Neural cell (in vitro differentiated cells): Measurements from ENCODE around the gene NEDD4L. TPM values are rescaled to one million over a fixed set of nuclear protein-coding genes. Genes with fewer than 3 reads are reported as not detected.

Experiments used
- H2AFZ ChIP-seq: fragments of 200-600, 300-800 bp; sonication (generic), shearing (Covaris generic); 2 replicates; pipeline ENCODE4 v1.6.0; 2014; ENCODE audit warnings: low read depth, mild to moderate bottlenecking, antibody characterized with exemption, low read length, moderate library complexity
- H3F3A ChIP-seq: fragments of 200-600 bp; shearing (Covaris generic); 2 replicates; pipeline ENCODE4 v1.6.1; 2016; ENCODE audit warnings: mild to moderate bottlenecking, moderate library complexity, mixed read lengths, antibody characterized with exemption, low read length; ENCODE audit not compliant: insufficient read depth, poor library complexity, severe bottlenecking
- H3K27ac ChIP-seq: fragments of 200-600, 300-800 bp; sonication (generic), shearing (Covaris generic); 2 replicates; pipeline ENCODE4 v1.5.1; 2014; ENCODE audit warnings: mild to moderate bottlenecking, low read length, moderate library complexity
- H3K27me3 ChIP-seq: fragments of 300-800, 200-600 bp; sonication (generic), shearing (Covaris generic); 2 replicates; pipeline ENCODE4 v1.6.0; 2014; ENCODE audit warnings: mild to moderate bottlenecking, low read depth, low read length, moderate library complexity; ENCODE audit not compliant: insufficient read depth
- H3K36me3 ChIP-seq: fragments of 300-800, 200-600 bp; sonication (generic), shearing (Covaris generic); 2 replicates; pipeline ENCODE4 v1.5.1; 2014; ENCODE audit warnings: mild to moderate bottlenecking, antibody characterized with exemption, low read length, moderate library complexity; ENCODE audit not compliant: insufficient read depth
- H3K4me2 ChIP-seq: fragments of 300-800, 200-600 bp; sonication (generic), shearing (Covaris generic); 2 replicates; pipeline ENCODE4 v1.6.0; 2014; ENCODE audit warnings: mild to moderate bottlenecking, low read length
- H3K4me3 ChIP-seq: fragments of 300-800, 200-600 bp; sonication (generic), shearing (Covaris generic); 2 replicates; pipeline ENCODE4 v1.5.1; 2014; ENCODE audit warnings: mild to moderate bottlenecking, low read length, moderate library complexity
- H3K79me2 ChIP-seq: fragments of 200-600 bp; shearing (Covaris generic); replicated peaks from 2 replicates; pipeline ENCODE4 v1.6.0; 2014; ENCODE audit warnings: mild to moderate bottlenecking, low read length, moderate library complexity; ENCODE audit not compliant: insufficient read depth
- H3K9ac ChIP-seq: fragments of 300-800, 200-600 bp; sonication (generic), shearing (Covaris generic); 2 replicates; pipeline ENCODE4 v1.6.1; 2016; ENCODE audit warnings: mild to moderate bottlenecking, low read length, mixed read lengths
- H3K9me2 ChIP-seq: fragments of 200-600 bp; shearing (Covaris generic); 2 replicates; pipeline ENCODE4 v1.6.1; 2016; ENCODE audit warnings: mild to moderate bottlenecking, low read length, mixed read lengths; ENCODE audit not compliant: insufficient read depth
- H3K9me3 ChIP-seq: fragments of 200-600, 300-800 bp; sonication (generic), shearing (Covaris generic); 2 replicates; pipeline ENCODE4 v1.6.1; 2016; ENCODE audit warnings: mild to moderate bottlenecking, mixed run types, low read length, moderate library complexity, mixed read lengths
- H4K20me1 ChIP-seq: fragments of 200-600 bp; shearing (Covaris generic); 2 replicates; pipeline ENCODE4 v1.6.1; 2016; ENCODE audit warnings: mild to moderate bottlenecking, mixed run types; ENCODE audit not compliant: insufficient read depth
- EP300 ChIP-seq: fragments of 450-650 bp; conservative IDR thresholded peaks from 2 replicates; pipeline ENCODE4 v1.6.1; 2014; ENCODE audit warnings: antibody characterized with exemption, mild to moderate bottlenecking, moderate library complexity; ENCODE audit not compliant: poor library complexity, severe bottlenecking
- EZH2 ChIP-seq: fragments of 200-600, 300-800 bp; shearing (Covaris generic), sonication (generic); IDR thresholded peaks from 2 replicates; pipeline ENCODE4 v1.6.1; 2014; ENCODE audit warnings: antibody characterized with exemption, low read length, borderline replicate concordance, mild to moderate bottlenecking; ENCODE audit not compliant: insufficient read depth, poor library complexity, severe bottlenecking
- MXI1 ChIP-seq: fragments of 450-650 bp; conservative IDR thresholded peaks from 2 replicates; pipeline ENCODE4 v1.6.1; 2014; ENCODE audit warnings: antibody characterized with exemption, mild to moderate bottlenecking; ENCODE audit not compliant: poor library complexity, severe bottlenecking
- POLR2AphosphoS5 ChIP-seq: IDR thresholded peaks from 2 replicates; pipeline ENCODE4 v1.6.1; 2012
- RAD21 ChIP-seq: fragments of 450-650 bp; conservative IDR thresholded peaks from 2 replicates; pipeline ENCODE4 v1.6.1; 2014; ENCODE audit warnings: antibody characterized with exemption, mild to moderate bottlenecking, moderate library complexity
- SMC3 ChIP-seq: fragments of 450-650 bp; conservative IDR thresholded peaks from 2 replicates; pipeline ENCODE4 v1.6.1; 2014; ENCODE audit warnings: antibody characterized with exemption, mild to moderate bottlenecking, moderate library complexity; ENCODE audit not compliant: poor library complexity
- TAF1 ChIP-seq: IDR thresholded peaks from 2 replicates; pipeline ENCODE4 v1.6.1; 2012; ENCODE audit warnings: low read depth
- polyA plus RNA-seq: library from polyadenylated mRNA; depleted of rRNA; stranded (reverse); fragments of >200 nt; gene quantifications from 2 replicates; pipeline ENCODE4 v1.2.3, GENCODE V29; 2014
- TF ChIP-seq, protein P1 (sequence below): IDR thresholded peaks from 2 replicates; pipeline ENCODE4 v1.6.1; 2012; ENCODE audit warnings: borderline replicate concordance
- TF ChIP-seq, protein P2 (sequence below): fragments of 450-650 bp; IDR thresholded peaks from 2 replicates; pipeline ENCODE4 v1.5.1; 2014; ENCODE audit warnings: antibody characterized with exemption, mild to moderate bottlenecking, moderate library complexity; ENCODE audit not compliant: poor library complexity, severe bottlenecking

NEDD4L gene
- polyA plus RNA-seq, 1 donor from 2014 or later: 97.9 TPM

DNA sequence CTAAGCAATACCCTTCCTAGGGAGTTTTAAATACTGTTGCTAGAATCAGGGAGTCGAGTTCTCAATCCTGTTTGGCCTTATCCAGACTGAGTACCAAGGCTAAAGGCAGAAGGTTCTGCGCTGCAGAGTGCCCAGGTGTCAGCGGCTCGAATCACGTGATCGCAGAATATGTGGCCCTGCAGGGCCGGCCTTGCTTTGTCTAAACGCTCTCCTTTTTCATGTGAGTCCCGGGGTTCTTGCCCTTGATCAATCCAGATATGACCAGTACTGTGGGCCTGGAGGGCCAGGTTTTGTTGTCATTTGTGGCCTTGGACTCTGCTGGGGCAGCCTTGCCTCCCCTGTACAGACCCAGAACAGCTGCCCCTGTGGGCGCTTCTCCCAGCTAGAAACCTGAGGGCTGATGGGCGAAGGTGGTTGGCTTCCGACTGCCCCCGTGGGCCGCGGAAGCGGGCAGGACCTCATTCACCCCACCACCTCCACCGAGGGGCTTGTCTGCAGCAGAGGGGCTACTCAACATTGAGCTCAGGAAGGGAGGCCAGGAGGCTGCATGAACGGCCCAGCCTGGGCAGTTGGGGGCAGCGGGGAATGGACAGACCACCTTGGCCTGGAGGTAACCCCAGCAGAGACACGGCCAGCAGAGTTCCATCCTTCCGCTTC is 359.9 kb downstream of the NEDD4L start:
- Histone ChIP-seq H3K36me3 (no peaks in the 10 kb centered on the region), H2AFZ (no peak overlapping the region)

DNA sequence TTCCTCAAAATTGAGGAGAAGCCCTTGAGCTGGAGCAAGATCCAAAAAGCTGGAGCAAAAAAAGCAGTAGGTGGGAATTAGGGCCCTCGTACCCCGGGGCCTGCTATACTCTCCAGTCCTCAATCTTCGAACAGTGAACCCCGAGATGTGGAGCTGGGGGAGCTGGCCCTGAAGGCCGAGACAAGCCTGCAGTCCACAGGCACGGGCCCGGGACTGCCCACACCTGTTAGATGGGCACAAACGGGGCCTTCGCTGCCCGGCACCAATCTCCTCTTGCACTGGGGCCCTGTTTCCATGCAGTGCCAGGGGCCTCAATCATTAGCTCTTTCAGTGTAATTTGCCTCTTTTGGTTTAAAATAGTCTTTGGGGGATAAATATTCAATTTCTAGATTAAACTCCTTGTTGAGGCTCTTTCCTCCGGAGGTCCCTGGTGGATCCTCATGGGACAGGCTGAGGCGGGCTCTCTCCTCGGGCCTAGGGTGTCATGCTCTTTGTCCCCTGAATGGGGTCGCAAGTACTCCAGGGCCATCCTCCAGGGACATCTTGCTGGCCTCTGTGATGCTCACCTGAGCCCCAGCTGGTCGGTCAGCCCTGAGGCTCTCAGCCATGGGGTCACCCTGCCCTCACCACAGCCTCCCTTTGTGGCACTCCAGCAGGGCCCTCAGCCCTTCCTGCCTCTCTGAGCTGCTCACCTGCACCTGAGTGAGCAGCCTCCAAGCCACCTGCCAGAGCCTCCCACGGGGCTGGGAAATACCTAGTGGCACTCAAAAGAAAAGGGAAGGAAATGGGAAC is 361.3 kb downstream of the NEDD4L start:
- Histone ChIP-seq H3K79me2 (no peaks in the 10 kb centered on the region), H4K20me1 (no peaks in the 10 kb centered on the region), H3K36me3 (no peaks in the 10 kb centered on the region), H3K9ac (no peak overlapping the region), H3K4me2 (no peak overlapping the region), H3F3A (no peaks in the 10 kb centered on the region), H3K4me3 (no peak overlapping the region), H3K9me3 (no peaks in the 10 kb centered on the region), H2AFZ (no peak overlapping the region), H3K27ac (no peak overlapping the region), H3K27me3 (no peaks in the 10 kb centered on the region), H3K9me2 (no peaks in the 10 kb centered on the region)
- TF ChIP-seq EP300 (no peak), RAD21 (no peak), TAF1 (no peak), POLR2AphosphoS5 (no peak), EZH2 (no peak), MXI1 (no peak)
- TF ChIP-seq, protein P1, sequence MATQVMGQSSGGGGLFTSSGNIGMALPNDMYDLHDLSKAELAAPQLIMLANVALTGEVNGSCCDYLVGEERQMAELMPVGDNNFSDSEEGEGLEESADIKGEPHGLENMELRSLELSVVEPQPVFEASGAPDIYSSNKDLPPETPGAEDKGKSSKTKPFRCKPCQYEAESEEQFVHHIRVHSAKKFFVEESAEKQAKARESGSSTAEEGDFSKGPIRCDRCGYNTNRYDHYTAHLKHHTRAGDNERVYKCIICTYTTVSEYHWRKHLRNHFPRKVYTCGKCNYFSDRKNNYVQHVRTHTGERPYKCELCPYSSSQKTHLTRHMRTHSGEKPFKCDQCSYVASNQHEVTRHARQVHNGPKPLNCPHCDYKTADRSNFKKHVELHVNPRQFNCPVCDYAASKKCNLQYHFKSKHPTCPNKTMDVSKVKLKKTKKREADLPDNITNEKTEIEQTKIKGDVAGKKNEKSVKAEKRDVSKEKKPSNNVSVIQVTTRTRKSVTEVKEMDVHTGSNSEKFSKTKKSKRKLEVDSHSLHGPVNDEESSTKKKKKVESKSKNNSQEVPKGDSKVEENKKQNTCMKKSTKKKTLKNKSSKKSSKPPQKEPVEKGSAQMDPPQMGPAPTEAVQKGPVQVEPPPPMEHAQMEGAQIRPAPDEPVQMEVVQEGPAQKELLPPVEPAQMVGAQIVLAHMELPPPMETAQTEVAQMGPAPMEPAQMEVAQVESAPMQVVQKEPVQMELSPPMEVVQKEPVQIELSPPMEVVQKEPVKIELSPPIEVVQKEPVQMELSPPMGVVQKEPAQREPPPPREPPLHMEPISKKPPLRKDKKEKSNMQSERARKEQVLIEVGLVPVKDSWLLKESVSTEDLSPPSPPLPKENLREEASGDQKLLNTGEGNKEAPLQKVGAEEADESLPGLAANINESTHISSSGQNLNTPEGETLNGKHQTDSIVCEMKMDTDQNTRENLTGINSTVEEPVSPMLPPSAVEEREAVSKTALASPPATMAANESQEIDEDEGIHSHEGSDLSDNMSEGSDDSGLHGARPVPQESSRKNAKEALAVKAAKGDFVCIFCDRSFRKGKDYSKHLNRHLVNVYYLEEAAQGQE: no peak
- TF ChIP-seq, protein P2, sequence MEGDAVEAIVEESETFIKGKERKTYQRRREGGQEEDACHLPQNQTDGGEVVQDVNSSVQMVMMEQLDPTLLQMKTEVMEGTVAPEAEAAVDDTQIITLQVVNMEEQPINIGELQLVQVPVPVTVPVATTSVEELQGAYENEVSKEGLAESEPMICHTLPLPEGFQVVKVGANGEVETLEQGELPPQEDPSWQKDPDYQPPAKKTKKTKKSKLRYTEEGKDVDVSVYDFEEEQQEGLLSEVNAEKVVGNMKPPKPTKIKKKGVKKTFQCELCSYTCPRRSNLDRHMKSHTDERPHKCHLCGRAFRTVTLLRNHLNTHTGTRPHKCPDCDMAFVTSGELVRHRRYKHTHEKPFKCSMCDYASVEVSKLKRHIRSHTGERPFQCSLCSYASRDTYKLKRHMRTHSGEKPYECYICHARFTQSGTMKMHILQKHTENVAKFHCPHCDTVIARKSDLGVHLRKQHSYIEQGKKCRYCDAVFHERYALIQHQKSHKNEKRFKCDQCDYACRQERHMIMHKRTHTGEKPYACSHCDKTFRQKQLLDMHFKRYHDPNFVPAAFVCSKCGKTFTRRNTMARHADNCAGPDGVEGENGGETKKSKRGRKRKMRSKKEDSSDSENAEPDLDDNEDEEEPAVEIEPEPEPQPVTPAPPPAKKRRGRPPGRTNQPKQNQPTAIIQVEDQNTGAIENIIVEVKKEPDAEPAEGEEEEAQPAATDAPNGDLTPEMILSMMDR: no peak

More for the DNA sequence above, 359.9 kb downstream of the NEDD4L start:
- no peaks in the 10 kb centered on the region for H3K9me3 ChIP-seq
- H3K9me2 ChIP-seq: no peaks in the 10 kb centered on the region
- H4K20me1 ChIP-seq: no peaks in the 10 kb centered on the region
- no peak overlapping the region for H3K9ac ChIP-seq
- no peaks in the 10 kb centered on the region for H3F3A ChIP-seq
- H3K27me3 ChIP-seq: no peaks in the 10 kb centered on the region
- no peak overlapping the region for H3K27ac ChIP-seq
- TF ChIP-seq, protein P1: no peak
- TF ChIP-seq RAD21: no peak
- TF ChIP-seq EP300: no peak
- TF ChIP-seq, protein P2: no peak
- no peak for TF ChIP-seq SMC3
- TF ChIP-seq MXI1: no peak
- no peak for TF ChIP-seq EZH2
- no peak for TF ChIP-seq TAF1
- TF ChIP-seq POLR2AphosphoS5: no peak
- H3K4me2 ChIP-seq: no peak overlapping the region
- no peak overlapping the region for H3K4me3 ChIP-seq
- no peaks in the 10 kb centered on the region for H3K79me2 ChIP-seq
